Vagina (tissue), 2 donors: ENCODE measurements around the gene NTM.
A peak's percentile ranks its signal among the peaks of the same experiment; 100 is the strongest.

Experiments used
- CTCF ChIP-seq, 3 experiments: fragments of 450-650 bp in 2 of 3; fragments of 200-600 bp in 1 of 3; sonication (generic) in 1 of 3; IDR thresholded peaks; one replicate each; pipeline ENCODE4 v1.5.1; 2017 to 2019; ENCODE audit warnings: antibody characterized with exemption in 3 of 3, mild to moderate bottlenecking in 2 of 3, moderate library complexity in 2 of 3
- POLR2A ChIP-seq, 2 donors: fragments of 450-650 bp; IDR thresholded peaks; one replicate each; pipeline ENCODE4 v1.6.1; 2017; ENCODE audit warnings: antibody characterized with exemption in 2 of 2, mild to moderate bottlenecking in 2 of 2, moderate library complexity in 2 of 2
- POLR2AphosphoS5 ChIP-seq, 2 donors: sonication (generic); formaldehyde crosslinking; IDR thresholded peaks; one replicate each; pipeline ENCODE4 v1.9.0; 2017; ENCODE audit warnings: antibody characterized with exemption in 2 of 2, mild to moderate bottlenecking in 2 of 2, low read depth in 1 of 2; ENCODE audit not compliant: insufficient read depth in 1 of 2

GRCh38 chr11:131674051-131674755, 303.8 kb downstream of the NTM start:
- TF ChIP-seq CTCF (IDR thresholded peaks at IDR 0.05) (peak; percentile 70 to 88 (median 76)), POLR2A (IDR thresholded peaks at IDR 0.05) (no peak), POLR2AphosphoS5 (IDR thresholded peaks at IDR 0.05; ENCODE audit: insufficient read depth in 1 of 2, low read depth in 1 of 2) (no peak)
